ENCODE results near the gene GOLGA6L26.
"Not testable (repeated sequence)": the region's sequence is repeated elsewhere in the genome, so short reads cannot be mapped to it uniquely, and the experiment has no call there.

Gene GOLGA6L26

GRCh38 chr15:23334096-23334495 is at the start of gene GOLGA6L26:
Gene GOLGA6L26 (minus strand): TSS chr15:23334196. CDS start chr15:23334135, 61 bp downstream.
- not testable (repeated sequence) for DNase-seq (ENCODE audit: low read depth, low spot score)

GRCh38 chr15:23381192-23381591 is 47.2 kb upstream of the GOLGA6L26 start:
- not testable (repeated sequence) for DNase-seq (ENCODE audit: low read depth, low spot score)

GRCh38 chr15:23380700-23381099 is 46.7 kb upstream of the GOLGA6L26 start:
- DNase-seq (ENCODE audit: low read depth, low spot score) = not testable (repeated sequence)

- DNase-seq (ENCODE audit: low read depth, low spot score) = not testable (repeated sequence)
Observed at GRCh38 chr15:23378946-23379345, 45.0 kb upstream of the GOLGA6L26 start.

- DNase-seq (ENCODE audit: low read depth, low spot score) = not testable (repeated sequence)
Observed at GRCh38 chr15:23374226-23374625, 40.2 kb upstream of the GOLGA6L26 start.

GRCh38 chr15:23372891-23373600 is 39.0 kb upstream of the GOLGA6L26 start:
- not testable (repeated sequence) for DNase-seq (ENCODE audit: low read depth, low spot score)

- no peak for DNase-seq (ENCODE audit: low read depth, low spot score)
Observed at GRCh38 chr15:23372284-23372683, 38.3 kb upstream of the GOLGA6L26 start.

- not testable (repeated sequence) for DNase-seq (ENCODE audit: low read depth, low spot score)
Observed at GRCh38 chr15:23371868-23372267, 37.9 kb upstream of the GOLGA6L26 start.

- DNase-seq (ENCODE audit: low read depth, low spot score) = not testable (repeated sequence)
Observed at GRCh38 chr15:23371134-23371533, 37.1 kb upstream of the GOLGA6L26 start.

GRCh38 chr15:23370578-23370977 is 36.6 kb upstream of the GOLGA6L26 start:
- DNase-seq (ENCODE audit: low read depth, low spot score) = no peak

- not testable (repeated sequence) for DNase-seq (ENCODE audit: low read depth, low spot score)
Observed at GRCh38 chr15:23364261-23364660, 30.3 kb upstream of the GOLGA6L26 start.

- DNase-seq (ENCODE audit: low read depth, low spot score) = not testable (repeated sequence)
Observed at GRCh38 chr15:23362622-23363021, 28.6 kb upstream of the GOLGA6L26 start.

- not testable (repeated sequence) for DNase-seq (ENCODE audit: low read depth, low spot score)
Observed at GRCh38 chr15:23354448-23354847, 20.5 kb upstream of the GOLGA6L26 start, which contains the start of gene GOLGA8S. Gene GOLGA8S (plus strand): TSS chr15:23354748. CDS start chr15:23354810, 62 bp downstream.

- DNase-seq (ENCODE audit: low read depth, low spot score) = not testable (repeated sequence)
Observed at GRCh38 chr15:23311233-23311632, 22.8 kb downstream of the GOLGA6L26 start.

GRCh38 chr15:23305921-23306320 is 28.1 kb downstream of the GOLGA6L26 start:
- not testable (repeated sequence) for DNase-seq (ENCODE audit: low read depth, low spot score)

- not testable (repeated sequence) for DNase-seq (ENCODE audit: low read depth, low spot score)
Observed at GRCh38 chr15:23304805-23305204, 29.2 kb downstream of the GOLGA6L26 start.

- DNase-seq (ENCODE audit: low read depth, low spot score) = not testable (repeated sequence)
Observed at GRCh38 chr15:23304267-23304666, 29.7 kb downstream of the GOLGA6L26 start.

GRCh38 chr15:23303654-23304053 is 30.3 kb downstream of the GOLGA6L26 start:
- DNase-seq (ENCODE audit: low read depth, low spot score) = not testable (repeated sequence)

GRCh38 chr15:23303246-23303645 is 30.8 kb downstream of the GOLGA6L26 start:
- not testable (repeated sequence) for DNase-seq (ENCODE audit: low read depth, low spot score)
